ENCODE results near the gene ACTL9. TPM values are rescaled to one million over a fixed set of nuclear protein-coding genes. Genes with fewer than 3 reads are reported as not detected.
A peak's percentile ranks its signal among the peaks of the same experiment; 100 is the strongest.

ACTL9 gene
- total RNA-seq, 2 experiments from 2014 or later, result not detected

GRCh38 chr19:8664671-8665057 lies 33.9 kb downstream of the ACTL9 start:
- no peaks in the 10 kb centered on the region for H3K36me3 Mint-ChIP-seq (ENCODE audit: low read depth)
- ChIA-PET POLR2A (no interaction called here), CTCF (interaction anchor here (0.5 kb wide), 1 partner anchor 170 kb away, joined by 3 read pairs; no protein-coding TSS in a partner anchor)
- Histone ChIP-seq H3K27me3 (ENCODE audit: control insufficient read depth in 1 of 2, insufficient read depth in 2 of 2, low read length in 2 of 2) (no peaks in the 10 kb centered on the region), H3K4me1 (ENCODE audit: insufficient read depth, low read length) (peaks cover 45% of the 10 kb centered on the region), H3K4me3 (ENCODE audit: low read length) (peak overlapping the region; percentile 45), H3K36me3 (ENCODE audit: insufficient read depth, low read length) (no peaks in the 10 kb centered on the region), H3K9me3 (ENCODE audit: control insufficient read depth in 1 of 2, insufficient read depth in 1 of 2, low read length in 2 of 2) (no peaks in the 10 kb centered on the region), H3K27ac (ENCODE audit: low read depth in 1 of 2, low read length in 2 of 2) (peak overlapping the region in 1 of 2 donors; percentile 55)
- H3K27ac Mint-ChIP-seq, result peak overlapping the region; percentile 25
- DNase-seq (no peak), ATAC-seq (ENCODE audit: poor library complexity) (no peak)
- H3K27me3 Mint-ChIP-seq, result no peaks in the 10 kb centered on the region
- no peak overlapping the region for H3K4me3 Mint-ChIP-seq
- peaks cover 28% of the 10 kb centered on the region for H3K4me1 Mint-ChIP-seq (ENCODE audit: low read depth)
- no peaks in the 10 kb centered on the region for H3K9me3 Mint-ChIP-seq
- TF ChIP-seq CTCF (IDR thresholded peaks at IDR 0.05), result no peak
- intact Hi-C loops (cut with DNase I, micrococcal nuclease), result no loop called here

- peaks cover 45% of the 10 kb centered on the region for H3K4me1 ChIP-seq (ENCODE audit: insufficient read depth, low read length)
- peak overlapping the region in 1 of 2 donors; percentile 55 for H3K27ac ChIP-seq (ENCODE audit: low read depth in 1 of 2, low read length in 2 of 2)
- ATAC-seq (ENCODE audit: poor library complexity) (peak; percentile 61), DNase-seq (peak in 10 of 14 experiments; percentile 15 to 70 (median 34))
- H3K36me3 Mint-ChIP-seq (ENCODE audit: low read depth), result no peaks in the 10 kb centered on the region
- no peaks in the 10 kb centered on the region for H3K27me3 Mint-ChIP-seq
- no peaks in the 10 kb centered on the region for H3K36me3 ChIP-seq (ENCODE audit: insufficient read depth, low read length)
- intact Hi-C loops (cut with DNase I, micrococcal nuclease), result no loop called here
- TF ChIP-seq CTCF (IDR thresholded peaks at IDR 0.05), result no peak
- peak overlapping the region; percentile 42 for H3K4me3 Mint-ChIP-seq
- ChIA-PET POLR2A (no interaction called here), CTCF (interaction anchor here (0.5 kb wide), 1 partner anchor 169 kb away, joined by 3 read pairs; no protein-coding TSS in a partner anchor)
- peak overlapping the region; percentile 45 for H3K4me3 ChIP-seq (ENCODE audit: low read length)
- no peaks in the 10 kb centered on the region for H3K9me3 Mint-ChIP-seq
- peak overlapping the region; percentile 66 for H3K27ac Mint-ChIP-seq
- H3K4me1 Mint-ChIP-seq (ENCODE audit: low read depth), result peaks cover 28% of the 10 kb centered on the region
- H3K27me3 ChIP-seq (ENCODE audit: control insufficient read depth in 1 of 2, insufficient read depth in 2 of 2, low read length in 2 of 2), result no peaks in the 10 kb centered on the region
- H3K9me3 ChIP-seq (ENCODE audit: control insufficient read depth in 1 of 2, insufficient read depth in 1 of 2, low read length in 2 of 2), result no peaks in the 10 kb centered on the region
These were observed 34.5 kb downstream of the ACTL9 start for GRCh38 chr19:8663920-8664670.

DNA sequence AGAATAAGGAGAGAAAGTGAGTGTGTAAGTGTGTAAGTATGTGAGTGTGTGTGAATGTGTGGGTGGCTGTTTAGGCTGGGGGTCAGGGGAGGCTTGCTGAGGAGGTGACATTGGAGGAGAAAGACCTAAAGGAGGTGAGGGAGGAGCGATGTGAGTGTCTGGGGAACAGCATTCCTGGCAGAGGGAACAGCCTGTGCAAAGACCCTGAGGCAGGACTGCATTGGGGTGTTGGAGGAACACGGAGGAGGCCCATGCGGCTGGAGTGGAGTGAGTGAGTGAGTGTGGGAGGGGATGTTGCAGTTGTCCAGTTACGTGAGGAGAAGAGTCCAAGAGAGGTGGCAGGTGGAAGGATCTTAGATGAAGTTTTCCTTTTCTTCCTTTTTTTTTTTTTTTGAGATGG lies 36.3 kb downstream of the ACTL9 start:
- POLR2A ChIA-PET, result no interaction called here
- no peak overlapping the region for H3K4me3 Mint-ChIP-seq
- Histone ChIP-seq H3K27me3 (ENCODE audit: control insufficient read depth in 1 of 2, insufficient read depth in 2 of 2, low read length in 2 of 2) (no peaks in the 10 kb centered on the region), H3K4me3 (ENCODE audit: low read length) (no peak overlapping the region), H3K36me3 (ENCODE audit: insufficient read depth, low read length) (no peaks in the 10 kb centered on the region), H3K4me1 (ENCODE audit: insufficient read depth, low read length) (peaks cover 38% of the 10 kb centered on the region), H3K27ac (ENCODE audit: low read depth in 1 of 2, low read length in 2 of 2) (no peak overlapping the region), H3K9me3 (ENCODE audit: control insufficient read depth in 1 of 2, insufficient read depth in 1 of 2, low read length in 2 of 2) (no peaks in the 10 kb centered on the region)
- H3K4me1 Mint-ChIP-seq (ENCODE audit: low read depth), result peaks cover 28% of the 10 kb centered on the region
- H3K27ac Mint-ChIP-seq, result no peak overlapping the region
- intact Hi-C loops (cut with DNase I, micrococcal nuclease), result no loop called here
- no peaks in the 10 kb centered on the region for H3K36me3 Mint-ChIP-seq (ENCODE audit: low read depth)
- no peak for TF ChIP-seq CTCF (IDR thresholded peaks at IDR 0.05)
- CTCF ChIA-PET, result interaction anchor here (0.6 kb wide), 1 partner anchor 1981 kb away, joined by 3 read pairs; no protein-coding TSS in a partner anchor
- DNase-seq (no peak), ATAC-seq (ENCODE audit: poor library complexity) (no peak)
- no peaks in the 10 kb centered on the region for H3K9me3 Mint-ChIP-seq
- no peaks in the 10 kb centered on the region for H3K27me3 Mint-ChIP-seq
